Loucy (cell line): ENCODE data around the gene LHFPL2.
A peak's percentile ranks its signal among the peaks of the same experiment; 100 is the strongest.

Experiments used
- H2AFZ ChIP-seq: fragments of 200-600 bp; sonication (generic); 2 replicates; pipeline ENCODE4 v1.6.0; 2016; ENCODE audit warnings: antibody characterized with exemption, mild to moderate bottlenecking, low read length, moderate library complexity
- H3F3A ChIP-seq: fragments of 200-600 bp; 2 replicates; pipeline ENCODE4 v1.6.0; 2016; ENCODE audit warnings: antibody characterized with exemption, low read depth, mild to moderate bottlenecking
- H3K27me3 ChIP-seq: fragments of 200-600 bp; sonication (generic); 2 replicates; pipeline ENCODE4 v1.6.1; 2014; ENCODE audit warnings: low read length, mild to moderate bottlenecking; ENCODE audit not compliant: insufficient read depth, poor library complexity, severe bottlenecking
- H3K36me3 ChIP-seq: fragments of 200-600 bp; sonication (generic); 2 replicates; pipeline ENCODE4 v1.6.1; 2016; ENCODE audit warnings: low read length; ENCODE audit not compliant: insufficient read depth
- H3K4me1 ChIP-seq: fragments of 200-600 bp; sonication (generic); 2 replicates; pipeline ENCODE4 v1.5.1; 2014; ENCODE audit warnings: low read length, mild to moderate bottlenecking; ENCODE audit not compliant: insufficient read depth, poor library complexity, severe bottlenecking
- H3K4me2 ChIP-seq: fragments of 200-600 bp; sonication (generic); 2 replicates; pipeline ENCODE4 v1.6.0; 2014; ENCODE audit warnings: antibody characterized with exemption, low read length, low read depth, mild to moderate bottlenecking; ENCODE audit not compliant: poor library complexity, severe bottlenecking
- H3K4me3 ChIP-seq: fragments of 200-600 bp; sonication (generic); 2 replicates; pipeline ENCODE4 v1.5.1; 2014; ENCODE audit warnings: low read length, mild to moderate bottlenecking, mixed read lengths; ENCODE audit not compliant: poor library complexity, severe bottlenecking
- H3K79me2 ChIP-seq: fragments of 200-600 bp; sonication (generic); 2 replicates; pipeline ENCODE4 v1.6.1; 2014; ENCODE audit warnings: low read length; ENCODE audit not compliant: insufficient read depth
- H3K9ac ChIP-seq: fragments of 200-600 bp; sonication (generic); 2 replicates; pipeline ENCODE4 v1.6.0; 2014; ENCODE audit warnings: mild to moderate bottlenecking, low read depth, low read length, moderate library complexity; ENCODE audit not compliant: poor library complexity, severe bottlenecking
- H3K9me2 ChIP-seq: fragments of 200-600 bp; sonication (generic); replicated peaks from 2 replicates; pipeline ENCODE4 v1.6.1; 2016; ENCODE audit warnings: low read depth, low read length, mixed read lengths
- H3K9me3 ChIP-seq: fragments of 200-600 bp; sonication (generic); 2 replicates; pipeline ENCODE4 v1.6.1; 2014; ENCODE audit warnings: mild to moderate bottlenecking, antibody characterized with exemption, low read length, low read depth; ENCODE audit not compliant: insufficient read depth
- H4K20me1 ChIP-seq: fragments of 200-600 bp; sonication (generic); 2 replicates; pipeline ENCODE4 v1.6.0; 2014; ENCODE audit warnings: antibody characterized with exemption, low read length, mild to moderate bottlenecking; ENCODE audit not compliant: insufficient read depth, poor library complexity, severe bottlenecking
- CTCF ChIP-seq: fragments of 200-600 bp; sonication (generic); conservative IDR thresholded peaks from 2 replicates; pipeline ENCODE4 v1.5.1; 2014; ENCODE audit warnings: mild to moderate bottlenecking, antibody characterized with exemption, low read length
- EZH2phosphoT487 ChIP-seq: fragments of 200-600 bp; IDR thresholded peaks from 2 replicates; pipeline ENCODE4 v1.6.1; 2018; ENCODE audit warnings: antibody characterized with exemption, mild to moderate bottlenecking, moderate library complexity, borderline replicate concordance

The LHFPL2 gene

GRCh38 chr5:78500871-78501270 is 147.7 kb downstream of the LHFPL2 start:
- H3K27me3 ChIP-seq, result no peaks in the 10 kb centered on the region
- no peaks in the 10 kb centered on the region for H3K9me2 ChIP-seq
- no peak overlapping the region for H3K9ac ChIP-seq
- no peaks in the 10 kb centered on the region for H4K20me1 ChIP-seq
- no peaks in the 10 kb centered on the region for H3K9me3 ChIP-seq
- H3K4me2 ChIP-seq, result peak overlapping the region; percentile 28
- TF ChIP-seq CTCF (no peak), EZH2phosphoT487 (no peak)
- H3F3A ChIP-seq, result no peaks in the 10 kb centered on the region
- peaks cover 84% of the 10 kb centered on the region for H3K4me1 ChIP-seq
- no peak overlapping the region for H2AFZ ChIP-seq
- H3K4me3 ChIP-seq, result no peak overlapping the region
- H3K79me2 ChIP-seq, result peaks cover 53% of the 10 kb centered on the region
- no peaks in the 10 kb centered on the region for H3K36me3 ChIP-seq

- TF ChIP-seq EZH2phosphoT487 (no peak), CTCF (no peak)
- H3K9me3 ChIP-seq, result no peaks in the 10 kb centered on the region
- H2AFZ ChIP-seq, result no peak overlapping the region
- H3K4me3 ChIP-seq, result no peak overlapping the region
- H3K9me2 ChIP-seq, result no peaks in the 10 kb centered on the region
- peaks cover 84% of the 10 kb centered on the region for H3K4me1 ChIP-seq
- no peaks in the 10 kb centered on the region for H3F3A ChIP-seq
- H3K27me3 ChIP-seq, result no peaks in the 10 kb centered on the region
- no peak overlapping the region for H3K9ac ChIP-seq
- H3K4me2 ChIP-seq, result peak overlapping the region; percentile 9
- no peaks in the 10 kb centered on the region for H4K20me1 ChIP-seq
- H3K36me3 ChIP-seq, result no peaks in the 10 kb centered on the region
- peaks cover 55% of the 10 kb centered on the region for H3K79me2 ChIP-seq
These were observed 148.5 kb downstream of the LHFPL2 start for GRCh38 chr5:78500028-78500427.

- Histone ChIP-seq H2AFZ (no peak overlapping the region), H3K9me2 (no peaks in the 10 kb centered on the region), H3K36me3 (no peaks in the 10 kb centered on the region), H3K27me3 (no peaks in the 10 kb centered on the region), H3K4me3 (no peak overlapping the region), H3K4me2 (peak overlapping the region; percentile 71), H3K9me3 (no peaks in the 10 kb centered on the region), H4K20me1 (no peaks in the 10 kb centered on the region), H3K9ac (peak overlapping the region; percentile 73), H3F3A (no peaks in the 10 kb centered on the region), H3K79me2 (peaks cover 55% of the 10 kb centered on the region), H3K4me1 (peaks cover 80% of the 10 kb centered on the region)
- TF ChIP-seq CTCF (no peak), EZH2phosphoT487 (no peak)
These were observed 149.1 kb downstream of the LHFPL2 start for GRCh38 chr5:78499485-78499884.
